Panc1 (cell line): ENCODE data around the gene MAP4K2.

ENCODE experiments used
- CTCF ChIP-seq: fragments of 450-650 bp; IDR thresholded peaks from 2 replicates; pipeline ENCODE4 v1.5.1; 2017; ENCODE audit warnings: mild to moderate bottlenecking
- POLR2AphosphoS5 ChIP-seq: IDR thresholded peaks from 2 replicates; pipeline ENCODE4 v1.6.1; 2012; ENCODE audit warnings: mild to moderate bottlenecking, low read depth, low read length, moderate library complexity

- no peak for TF ChIP-seq CTCF
- TF ChIP-seq POLR2AphosphoS5: no peak; the same call in 1 of the 2 replicates
Measured at GRCh38 chr11:64769283-64769682, 33.7 kb downstream of the MAP4K2 start.
